DMS 273 (cell line): Measurements from ENCODE around the gene DNMBP.

ENCODE experiments used
- DNase-seq: peaks from one replicate; lab custom pipeline; 2025; ENCODE audit not compliant: unreplicated experiment; lab: John Stamatoyannopoulos, UW

The DNMBP gene

DNA sequence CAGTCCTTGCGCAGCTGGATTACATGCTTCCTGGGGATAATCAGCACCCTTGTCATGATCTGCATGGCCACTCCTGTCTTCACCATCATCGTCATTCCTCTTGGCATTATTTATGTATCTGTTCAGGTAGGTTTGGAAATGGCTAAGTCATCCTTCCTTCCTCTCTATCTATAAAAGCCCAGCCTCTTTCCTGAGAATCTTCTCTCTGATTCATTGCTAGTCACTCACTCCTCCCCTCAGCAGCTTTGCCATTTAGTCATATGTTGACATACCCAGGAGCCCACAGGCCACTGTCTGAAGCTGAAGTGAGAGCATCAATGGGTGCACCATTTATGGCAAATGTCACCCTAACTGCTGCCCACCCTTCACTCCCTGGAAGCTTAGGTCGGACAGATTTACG lies 175.3 kb downstream of the DNMBP start:
- DNase-seq: no peak

DNA sequence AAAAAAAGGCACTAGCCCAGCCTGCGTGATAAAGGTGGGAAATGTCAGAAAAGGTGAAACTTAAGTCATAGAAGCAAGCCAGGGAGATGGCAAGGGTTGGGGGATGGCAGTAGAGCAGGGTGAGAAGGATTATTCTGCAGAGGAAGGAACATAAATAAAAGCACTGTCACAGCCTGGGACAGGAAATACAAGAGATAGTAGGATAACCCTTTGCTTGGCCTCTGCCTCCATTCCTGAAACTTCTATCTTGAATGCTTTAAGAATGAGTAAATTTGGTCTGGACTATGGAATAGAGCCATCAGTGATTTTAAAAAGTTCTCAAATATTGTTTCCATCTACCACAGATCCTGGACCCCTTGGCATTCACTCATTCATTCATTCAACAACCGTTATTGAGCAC lies 177.3 kb downstream of the DNMBP start:
- no peak for DNase-seq

DNA sequence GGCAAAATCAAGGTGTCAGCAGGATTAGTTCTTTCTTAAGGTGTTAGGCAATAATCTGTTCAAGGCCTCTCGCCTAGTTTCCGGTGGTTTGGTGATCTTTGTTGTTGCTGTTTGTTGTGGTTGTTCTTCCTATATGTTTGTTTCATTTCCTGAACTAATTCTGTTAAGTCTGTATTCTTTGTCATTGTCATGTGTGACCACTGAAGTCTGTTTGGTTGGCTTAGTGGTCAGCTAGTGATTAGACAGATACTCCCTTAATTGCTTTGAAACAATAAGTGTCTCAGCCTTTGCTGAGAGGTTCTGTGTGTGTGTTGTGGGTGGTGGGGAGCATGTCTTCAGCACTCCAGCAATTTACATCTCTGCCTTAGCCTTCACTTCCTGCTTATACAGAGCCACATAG lies 181.3 kb downstream of the DNMBP start:
- DNase-seq: no peak

DNA sequence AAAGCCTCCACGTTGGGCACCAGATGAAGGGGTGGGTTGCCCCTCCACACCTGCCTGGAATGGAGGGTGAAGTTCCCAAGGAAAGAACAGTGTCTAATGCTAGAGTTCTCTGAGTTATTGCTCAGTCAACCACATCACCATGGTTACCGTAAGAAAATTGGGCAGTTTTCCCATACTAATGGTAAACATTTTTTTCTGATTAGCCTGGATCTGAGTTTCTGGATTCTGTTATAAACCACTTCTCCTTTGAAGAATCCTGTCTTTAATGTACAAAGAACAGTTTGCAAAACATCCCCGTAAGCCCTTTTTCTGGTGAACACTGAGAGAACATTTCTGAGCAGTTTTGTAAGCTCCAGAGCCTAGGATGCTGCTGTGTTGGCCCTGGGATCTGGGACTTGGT lies 181.8 kb downstream of the DNMBP start:
- no peak for DNase-seq
